Mesothelial cell of epicardium (in vitro differentiated cells): Measurements from ENCODE around the gene PDHX. TPM values are rescaled to one million over a fixed set of nuclear protein-coding genes. Genes with fewer than 3 reads are reported as not detected.

Source experiments
- DNase-seq, 2 experiments: peaks; one replicate each; pipeline ENCODE4 v3.0.0; 2021; ENCODE audit warnings: low spot score in 2 of 2; ENCODE audit not compliant: unreplicated experiment in 2 of 2
- H3K27ac Mint-ChIP-seq: 2 replicates; pipeline ENCODE4 v1.8.0; 2021; ENCODE audit warnings: mixed read lengths
- H3K27me3 Mint-ChIP-seq: 2 replicates; pipeline ENCODE4 v1.8.0; 2021; ENCODE audit warnings: low read depth, mixed read lengths
- H3K36me3 Mint-ChIP-seq: 2 replicates; pipeline ENCODE4 v1.8.0; 2021; ENCODE audit warnings: mixed read lengths
- H3K4me1 Mint-ChIP-seq: 2 replicates; pipeline ENCODE4 v1.8.0; 2021; ENCODE audit warnings: mixed read lengths
- H3K4me3 Mint-ChIP-seq: 2 replicates; pipeline ENCODE4 v1.8.0; 2021; ENCODE audit warnings: mild to moderate bottlenecking, moderate library complexity, mixed read lengths
- H3K9me3 Mint-ChIP-seq: 2 replicates; pipeline ENCODE4 v1.8.0; 2021; ENCODE audit warnings: mixed read lengths
- CTCF ChIP-seq: fragments of 200-600 bp; sonication (generic); IDR thresholded peaks from one replicate; pipeline ENCODE4 v1.5.0; 2021; ENCODE audit warnings: antibody characterized with exemption; ENCODE audit not compliant: unreplicated experiment
- total RNA-seq: library from RNA; stranded (reverse); gene quantifications from 3 replicates; pipeline ENCODE4 v1.2.1, GENCODE V29; 2021

The PDHX gene
- total RNA-seq, 1 donor from 2014 or later = 43.0 TPM

GRCh38 chr11:35006389-35007128, 90.1 kb downstream of the PDHX start:
- no peaks in the 10 kb centered on the region for H3K27me3 Mint-ChIP-seq
- no peaks in the 10 kb centered on the region for H3K36me3 Mint-ChIP-seq
- H3K9me3 Mint-ChIP-seq = no peaks in the 10 kb centered on the region
- H3K4me1 Mint-ChIP-seq = no peaks in the 10 kb centered on the region
- H3K4me3 Mint-ChIP-seq = no peak overlapping the region
- H3K27ac Mint-ChIP-seq = no peak overlapping the region
- TF ChIP-seq CTCF = no peak
- no peak for DNase-seq

GRCh38 chr11:35007277-35007676, 90.9 kb downstream of the PDHX start:
- Mint-ChIP-seq H3K4me3 (no peak overlapping the region), H3K4me1 (no peaks in the 10 kb centered on the region), H3K36me3 (no peaks in the 10 kb centered on the region), H3K27ac (no peak overlapping the region), H3K9me3 (no peaks in the 10 kb centered on the region), H3K27me3 (no peaks in the 10 kb centered on the region)
- no peak for DNase-seq
- no peak for TF ChIP-seq CTCF

GRCh38 chr11:35009191-35009943, 92.9 kb downstream of the PDHX start:
- no peaks in the 10 kb centered on the region for H3K4me1 Mint-ChIP-seq
- DNase-seq = no peak

GRCh38 chr11:35009944-35010342, 93.5 kb downstream of the PDHX start:
- Mint-ChIP-seq H3K9me3 (no peaks in the 10 kb centered on the region), H3K4me1 (no peaks in the 10 kb centered on the region), H3K27ac (no peak overlapping the region), H3K27me3 (no peaks in the 10 kb centered on the region), H3K4me3 (no peak overlapping the region), H3K36me3 (no peaks in the 10 kb centered on the region)
- no peak for DNase-seq
- TF ChIP-seq CTCF = no peak

More at GRCh38 chr11:35009191-35009943, 92.9 kb downstream of the PDHX start:
- Mint-ChIP-seq H3K9me3 (no peaks in the 10 kb centered on the region), H3K27me3 (no peaks in the 10 kb centered on the region), H3K27ac (no peak overlapping the region), H3K36me3 (no peaks in the 10 kb centered on the region), H3K4me3 (no peak overlapping the region)
- TF ChIP-seq CTCF = no peak

- no peak for DNase-seq
- no peaks in the 10 kb centered on the region for H3K36me3 Mint-ChIP-seq
- TF ChIP-seq CTCF = no peak
- H3K9me3 Mint-ChIP-seq = no peaks in the 10 kb centered on the region
- H3K27me3 Mint-ChIP-seq = no peaks in the 10 kb centered on the region
- H3K4me3 Mint-ChIP-seq = no peak overlapping the region
- no peak overlapping the region for H3K27ac Mint-ChIP-seq
- no peaks in the 10 kb centered on the region for H3K4me1 Mint-ChIP-seq
Observed at GRCh38 chr11:35010654-35011053, 94.2 kb downstream of the PDHX start.
